Liver (tissue), 9 donors: ENCODE data around the gene SPATA13. TPM values are rescaled to one million over a fixed set of nuclear protein-coding genes. Genes with fewer than 3 reads are reported as not detected.

Experiments used
- DNase-seq: peaks from one replicate; pipeline ENCODE4 v3.0.0-alpha.2; 2017; ENCODE audit warnings: low spot score
- H3K27ac ChIP-seq, 2 donors: one replicate each; pipeline ENCODE4 v1.7.0; 2013; ENCODE audit warnings: inconsistent platforms in 2 of 2, low read length in 2 of 2, control low read depth in 1 of 2, low read depth in 1 of 2, mild to moderate bottlenecking in 1 of 2
- H3K27me3 ChIP-seq, 4 donors: one replicate each; pipeline versions ENCODE4 v1.6.1 to v1.7.0; 2013; ENCODE audit warnings: low read length in 3 of 4, inconsistent platforms in 1 of 4, mild to moderate bottlenecking in 1 of 4, moderate library complexity in 1 of 4; ENCODE audit not compliant: control insufficient read depth in 4 of 4, insufficient read depth in 4 of 4
- H3K36me3 ChIP-seq, 4 donors: one replicate each; pipeline versions ENCODE4 v1.6.1 to v1.7.0; 2013; ENCODE audit warnings: low read length in 3 of 4, mild to moderate bottlenecking in 3 of 4, low read depth in 1 of 4, moderate library complexity in 1 of 4; ENCODE audit not compliant: control insufficient read depth in 4 of 4, insufficient read depth in 3 of 4
- H3K4me1 ChIP-seq, 4 donors: one replicate each; pipeline versions ENCODE4 v1.6.1 to v1.7.0; 2013; ENCODE audit warnings: low read length in 3 of 4, mild to moderate bottlenecking in 3 of 4, moderate library complexity in 1 of 4; ENCODE audit not compliant: control insufficient read depth in 4 of 4, insufficient read depth in 4 of 4
- H3K4me3 ChIP-seq, 3 donors: one replicate each; pipeline versions ENCODE4 v1.6.1 to v1.7.0; 2013; ENCODE audit warnings: low read length in 3 of 3, control low read depth in 1 of 3, low read depth in 1 of 3, mild to moderate bottlenecking in 1 of 3
- H3K9ac ChIP-seq, 2 donors: one replicate each; pipeline ENCODE4 v1.7.0; 2013; ENCODE audit warnings: low read length in 2 of 2, mild to moderate bottlenecking in 2 of 2, moderate library complexity in 2 of 2, control low read depth in 1 of 2, low read depth in 1 of 2
- H3K9me3 ChIP-seq, 4 donors: one replicate each; pipeline versions ENCODE4 v1.6.1 to v1.7.0; 2013; ENCODE audit warnings: low read length in 3 of 4; ENCODE audit not compliant: control insufficient read depth in 4 of 4
- ATF3 ChIP-seq: IDR thresholded peaks from 2 replicates; pipeline ENCODE4 v1.6.1; 2016; ENCODE audit warnings: antibody characterized with exemption
- CTCF ChIP-seq: fragments of 150-350 bp; IDR thresholded peaks from 2 replicates; pipeline ENCODE4 v1.5.1; 2017; ENCODE audit warnings: improper control_type of control experiment, low read depth, low read length; ENCODE audit not compliant: missing input control
- EGR1 ChIP-seq, 2 donors: IDR thresholded peaks; 2 replicates each; pipeline ENCODE4 v1.6.1; 2016 to 2018; ENCODE audit warnings: antibody characterized with exemption in 2 of 2, low read depth in 2 of 2
- FOXA1 ChIP-seq: IDR thresholded peaks from 2 replicates; pipeline ENCODE4 v1.6.1; 2016; ENCODE audit warnings: antibody characterized with exemption
- FOXA2 ChIP-seq: IDR thresholded peaks from 2 replicates; pipeline ENCODE4 v1.6.1; 2016; ENCODE audit warnings: antibody characterized with exemption
- GABPA ChIP-seq, 2 donors: IDR thresholded peaks in 1 of 2; conservative IDR thresholded peaks in 1 of 2; 2 replicates each; pipeline ENCODE4 v1.6.1; 2016; ENCODE audit warnings: antibody characterized with exemption in 2 of 2, mild to moderate bottlenecking in 1 of 2, moderate library complexity in 1 of 2
- HNF4A ChIP-seq, 2 donors: conservative IDR thresholded peaks; 2 replicates each; pipeline ENCODE4 v1.6.1; 2016; ENCODE audit warnings: antibody characterized with exemption in 2 of 2, mild to moderate bottlenecking in 2 of 2
- HNF4G ChIP-seq: IDR thresholded peaks from 2 replicates; pipeline ENCODE4 v1.6.1; 2016; ENCODE audit warnings: antibody characterized with exemption
- JUND ChIP-seq, 2 donors: IDR thresholded peaks; 2 replicates each; pipeline ENCODE4 v1.6.1; 2016; ENCODE audit warnings: antibody characterized with exemption in 2 of 2
- MAX ChIP-seq: IDR thresholded peaks from 2 replicates; pipeline ENCODE4 v1.6.1; 2016; ENCODE audit warnings: antibody characterized with exemption
- NR2F2 ChIP-seq: IDR thresholded peaks from 2 replicates; pipeline ENCODE4 v1.6.1; 2016; ENCODE audit warnings: antibody characterized with exemption
- RAD21 ChIP-seq, 2 donors: IDR thresholded peaks; 2 replicates each; pipeline ENCODE4 v1.6.1; 2016; ENCODE audit warnings: antibody characterized with exemption in 2 of 2, mild to moderate bottlenecking in 2 of 2
- REST ChIP-seq: IDR thresholded peaks from 2 replicates; pipeline ENCODE4 v1.6.1; 2016; ENCODE audit warnings: antibody characterized with exemption, mild to moderate bottlenecking
- RXRA ChIP-seq, 2 donors: IDR thresholded peaks; 2 replicates each; pipeline ENCODE4 v1.6.1; 2017 to 2018; ENCODE audit warnings: antibody characterized with exemption in 2 of 2, mild to moderate bottlenecking in 1 of 2
- SP1 ChIP-seq: IDR thresholded peaks from 2 replicates; pipeline ENCODE4 v1.6.1; 2018; ENCODE audit warnings: antibody characterized with exemption, mild to moderate bottlenecking
- TAF1 ChIP-seq: conservative IDR thresholded peaks from 2 replicates; pipeline ENCODE4 v1.6.1; 2016; ENCODE audit warnings: antibody characterized with exemption, mild to moderate bottlenecking
- YY1 ChIP-seq: IDR thresholded peaks from 2 replicates; pipeline ENCODE4 v1.6.1; 2016; ENCODE audit warnings: antibody characterized with exemption, mild to moderate bottlenecking
- ZBTB33 ChIP-seq: IDR thresholded peaks from 2 replicates; pipeline ENCODE4 v1.6.1; 2016; ENCODE audit warnings: antibody characterized with exemption
- WGBS: extraction: QIAGEN DNeasy Blood & Tissue Kit; methylation state at CpG from one replicate; pipeline ENCODE4 v1.1.7; 2013; 5-methylcytosine and 5-hydroxymethylcytosine counted together
- polyA plus RNA-seq, 2 donors: library from polyadenylated mRNA; stranded (reverse) in 1 of 2; unstranded in 1 of 2; fragments of 200-250 nt in 1 of 2; fragments of >200 nt in 1 of 2; fragmentation: Nextera tagmentation in 1 of 2; extraction: Ambion mirVana in 1 of 2; gene quantifications; one replicate each; pipeline versions ENCODE4 v1.2.1 to v1.2.3, GENCODE V29; 2013 to 2015
- total RNA-seq, 2 donors: library from RNA; depleted of rRNA; stranded (reverse); fragments of >200 nt; gene quantifications; one replicate each; pipeline ENCODE4 v1.2.3, GENCODE V29; 2014
- donor health status: healthy.
- donor health status: healthy.
- donor health status: healthy.
- donor health status: healthy.
- donor health status: healthy.

Gene SPATA13
- total and polyA plus RNA-seq, 4 donors = 10.0 to 57.6 (median 20.4) TPM

GRCh38 chr13:24244802-24245201 is 84.3 kb downstream of the SPATA13 start:
- Histone ChIP-seq H3K9me3 (no peaks in the 10 kb centered on the region), H3K27ac (no peak overlapping the region), H3K4me3 (no peak overlapping the region), H3K9ac (no peak overlapping the region), H3K4me1 (no peaks in the 10 kb centered on the region), H3K36me3 (peaks cover 0 to 4% (median 2%) of the 10 kb centered on the region in 4 donors), H3K27me3 (no peaks in the 10 kb centered on the region)
- TF ChIP-seq SP1 = no peak
- TF ChIP-seq HNF4A (conservative IDR thresholded peaks at IDR 0.05) = no peak
- no peak for TF ChIP-seq JUND (IDR thresholded peaks at IDR 0.05)
- TF ChIP-seq YY1 = no peak
- TF ChIP-seq FOXA1 = no peak
- TF ChIP-seq HNF4G = no peak
- no peak for TF ChIP-seq GABPA (IDR thresholded peaks at IDR 0.05 in 1 of 2, conservative IDR thresholded peaks at IDR 0.05 in 1 of 2)
- TF ChIP-seq TAF1 = no peak
- no peak for TF ChIP-seq MAX
- TF ChIP-seq EGR1 (IDR thresholded peaks at IDR 0.05; ENCODE audit: low read depth in 2 of 2) = no peak
- TF ChIP-seq NR2F2 = no peak
- no peak for TF ChIP-seq RXRA (IDR thresholded peaks at IDR 0.05)
- TF ChIP-seq FOXA2 = no peak
- TF ChIP-seq CTCF = no peak
- no peak for TF ChIP-seq ZBTB33
- TF ChIP-seq ATF3 = no peak
- no peak for TF ChIP-seq REST
- TF ChIP-seq RAD21 (IDR thresholded peaks at IDR 0.05) = no peak
- DNase-seq = no peak
- 79% methylated on average over 6 of the region's 6 CpGs for WGBS
